GM23338 (cell line): ENCODE data around the gene ZBTB37. TPM values are rescaled to one million over a fixed set of nuclear protein-coding genes. Genes with fewer than 3 reads are reported as not detected.

Experiments used
- ATAC-seq: fragments of 200-7000 bp; cut with Tn5 transposase; 3 replicates; pipeline ENCODE4 v1.9.1; 2020
- DNase-seq: peaks from one replicate; pipeline ENCODE4 v3.0.0-alpha.2; 2015; ENCODE audit warnings: low spot score
- H2AFZ ChIP-seq: fragments of 200-600 bp; sonication (generic); 2 replicates; pipeline ENCODE4 v1.8.0; 2016; ENCODE audit warnings: antibody characterized with exemption, mild to moderate bottlenecking, moderate library complexity
- H3F3A ChIP-seq: fragments of 200-600 bp; sonication (generic); replicated peaks from 2 replicates; pipeline ENCODE4 v1.8.0; 2017; ENCODE audit warnings: antibody characterized with exemption, mixed run types, low read depth
- H3K27ac ChIP-seq: fragments of 200-600 bp; sonication (generic); 2 replicates; pipeline ENCODE4 v1.6.1; 2016; ENCODE audit warnings: low read depth
- H3K27me3 ChIP-seq: fragments of 200-600 bp; sonication (generic); 2 replicates; pipeline ENCODE4 v1.8.0; 2016; ENCODE audit warnings: mild to moderate bottlenecking, mixed run types, moderate library complexity; ENCODE audit not compliant: insufficient read depth
- H3K36me3 ChIP-seq: fragments of 200-600 bp; sonication (generic); 2 replicates; pipeline ENCODE4 v1.8.0; 2016; ENCODE audit warnings: mild to moderate bottlenecking; ENCODE audit not compliant: insufficient read depth
- H3K4me1 ChIP-seq: fragments of 200-600 bp; sonication (generic); 2 replicates; pipeline ENCODE4 v1.8.0; 2016; ENCODE audit warnings: mild to moderate bottlenecking, moderate library complexity; ENCODE audit not compliant: insufficient read depth
- H3K4me2 ChIP-seq: fragments of 200-600 bp; sonication (generic); 2 replicates; pipeline ENCODE4 v1.7.1; 2017; ENCODE audit warnings: mixed run types
- H3K4me3 ChIP-seq: fragments of 200-600 bp; sonication (generic); 2 replicates; pipeline ENCODE4 v1.6.1; 2016; ENCODE audit warnings: mixed run types
- H3K79me2 ChIP-seq: fragments of 200-600 bp; sonication (generic); replicated peaks from 2 replicates; pipeline ENCODE4 v1.8.0; 2017; ENCODE audit warnings: mild to moderate bottlenecking; ENCODE audit not compliant: insufficient read depth
- H3K9me2 ChIP-seq: fragments of 200-600 bp; sonication (generic); 2 replicates; pipeline ENCODE4 v1.8.0; 2017; ENCODE audit not compliant: insufficient read depth
- H4K20me1 ChIP-seq: fragments of 200-600 bp; sonication (generic); replicated peaks from 2 replicates; pipeline ENCODE4 v1.8.0; 2017; ENCODE audit warnings: mild to moderate bottlenecking; ENCODE audit not compliant: insufficient read depth
- H3K27ac Mint-ChIP-seq: 2 replicates; pipeline ENCODE4 v1.8.0; 2020; ENCODE audit warnings: inconsistent platforms, mild to moderate bottlenecking, moderate library complexity, mixed read lengths
- H3K27me3 Mint-ChIP-seq: 3 replicates; pipeline ENCODE4 v1.8.0; 2022; ENCODE audit warnings: low read depth, mild to moderate bottlenecking, moderate library complexity, mixed read lengths, inconsistent platforms; ENCODE audit not compliant: insufficient read depth, poor library complexity
- H3K36me3 Mint-ChIP-seq: 3 replicates; pipeline ENCODE4 v1.8.0; 2021; ENCODE audit warnings: low read depth, mild to moderate bottlenecking, inconsistent platforms, moderate library complexity, mixed read lengths
- H3K4me1 Mint-ChIP-seq: 3 replicates; pipeline ENCODE4 v1.8.0; 2020; ENCODE audit warnings: mild to moderate bottlenecking, inconsistent platforms, mixed read lengths
- H3K4me3 Mint-ChIP-seq: 3 replicates; pipeline ENCODE4 v1.8.0; 2021; ENCODE audit warnings: moderate library complexity, mild to moderate bottlenecking, inconsistent platforms, mixed read lengths
- H3K9me3 Mint-ChIP-seq: 3 replicates; pipeline ENCODE4 v1.8.0; 2020; ENCODE audit warnings: moderate library complexity, mild to moderate bottlenecking, inconsistent platforms, mixed read lengths
- CREB1 ChIP-seq: fragments of 250-450 bp; sonication (Bioruptor Pico); IDR thresholded peaks from 2 replicates; pipeline ENCODE4 v1.5.0; 2020; ENCODE audit warnings: low read depth, mild to moderate bottlenecking, moderate library complexity
- ETS1 ChIP-seq: IDR thresholded peaks from 2 replicates; pipeline ENCODE4 v1.6.1; 2016; ENCODE audit warnings: antibody characterized with exemption
- EZH2 ChIP-seq: fragments of 200-600 bp; sonication (generic); IDR thresholded peaks from one replicate; pipeline ENCODE4 v1.8.0; 2017; ENCODE audit warnings: antibody characterized with exemption, mild to moderate bottlenecking, low read depth; ENCODE audit not compliant: unreplicated experiment
- POLR2AphosphoS5 ChIP-seq: IDR thresholded peaks from 2 replicates; pipeline ENCODE4 v1.6.1; 2016; ENCODE audit warnings: antibody characterized with exemption, low read depth
- STAT1 ChIP-seq: IDR thresholded peaks from one replicate; pipeline ENCODE4 v1.6.1; 2016; ENCODE audit warnings: antibody characterized with exemption; ENCODE audit not compliant: unreplicated experiment
- ZNF114 ChIP-seq: fragments of 250-450 bp; sonication (Bioruptor Pico); IDR thresholded peaks from 2 replicates; pipeline ENCODE4 v1.5.0; 2020; ENCODE audit warnings: mild to moderate bottlenecking, moderate library complexity
- ZNF331 ChIP-seq: fragments of 250-450 bp; sonication (Bioruptor Pico); IDR thresholded peaks from 2 replicates; pipeline ENCODE4 v1.5.0; 2020; ENCODE audit warnings: low read depth, mild to moderate bottlenecking, moderate library complexity
- ZNF462 ChIP-seq: fragments of 250-450 bp; sonication (Bioruptor Pico); IDR thresholded peaks from 2 replicates; pipeline ENCODE4 v1.5.0; 2020; ENCODE audit warnings: mild to moderate bottlenecking, moderate library complexity
- polyA plus RNA-seq: library from polyadenylated mRNA; unstranded; fragments of >200 nt; fragmentation: Nextera tagmentation; extraction: Ambion mirVana; gene quantifications from 2 replicates; pipeline ENCODE4 v1.2.1, GENCODE V29; 2016
- total RNA-seq: library from RNA; depleted of rRNA; stranded (reverse); fragments of >200 nt; shearing (Covaris generic); gene quantifications from 2 replicates; pipeline ENCODE4 v1.2.3, GENCODE V29; 2014
- TF ChIP-seq, protein P1 (sequence below): IDR thresholded peaks from one replicate; pipeline ENCODE4 v1.6.1; 2018; ENCODE audit warnings: antibody characterized with exemption; ENCODE audit not compliant: unreplicated experiment

ZBTB37 gene
- total and polyA plus RNA-seq, 2 experiments from 2014 or later = 2.7 to 15.8 TPM

- TF ChIP-seq ZNF462 (CRISPR knock-in tag) = no peak
These were observed 8.6 kb downstream of the ZBTB37 start (continued) for GRCh38 chr1:173876732-173877131.

DNA sequence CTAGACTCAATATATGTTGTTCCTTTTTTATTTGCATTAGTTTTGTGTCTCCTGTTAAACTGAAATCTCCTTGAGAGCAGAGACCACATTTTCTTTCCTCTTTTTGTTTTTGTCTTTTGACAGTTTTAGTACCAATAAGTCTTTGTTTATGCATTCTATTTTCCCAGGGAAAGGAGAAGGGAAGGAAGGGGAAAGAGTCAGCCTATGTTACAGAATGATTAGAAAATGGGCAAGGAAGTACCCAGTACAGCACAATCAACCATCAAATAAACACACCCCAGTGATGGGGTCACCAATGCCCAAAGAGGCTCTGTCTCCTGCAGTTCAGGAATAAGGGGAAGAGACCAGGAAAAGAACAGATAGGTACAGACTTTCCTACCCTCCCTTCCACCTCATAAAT, 10.1 kb downstream of the ZBTB37 start:
- ATAC-seq = no peak
- H3K27ac Mint-ChIP-seq = no peak overlapping the region
- TF ChIP-seq, protein P1, sequence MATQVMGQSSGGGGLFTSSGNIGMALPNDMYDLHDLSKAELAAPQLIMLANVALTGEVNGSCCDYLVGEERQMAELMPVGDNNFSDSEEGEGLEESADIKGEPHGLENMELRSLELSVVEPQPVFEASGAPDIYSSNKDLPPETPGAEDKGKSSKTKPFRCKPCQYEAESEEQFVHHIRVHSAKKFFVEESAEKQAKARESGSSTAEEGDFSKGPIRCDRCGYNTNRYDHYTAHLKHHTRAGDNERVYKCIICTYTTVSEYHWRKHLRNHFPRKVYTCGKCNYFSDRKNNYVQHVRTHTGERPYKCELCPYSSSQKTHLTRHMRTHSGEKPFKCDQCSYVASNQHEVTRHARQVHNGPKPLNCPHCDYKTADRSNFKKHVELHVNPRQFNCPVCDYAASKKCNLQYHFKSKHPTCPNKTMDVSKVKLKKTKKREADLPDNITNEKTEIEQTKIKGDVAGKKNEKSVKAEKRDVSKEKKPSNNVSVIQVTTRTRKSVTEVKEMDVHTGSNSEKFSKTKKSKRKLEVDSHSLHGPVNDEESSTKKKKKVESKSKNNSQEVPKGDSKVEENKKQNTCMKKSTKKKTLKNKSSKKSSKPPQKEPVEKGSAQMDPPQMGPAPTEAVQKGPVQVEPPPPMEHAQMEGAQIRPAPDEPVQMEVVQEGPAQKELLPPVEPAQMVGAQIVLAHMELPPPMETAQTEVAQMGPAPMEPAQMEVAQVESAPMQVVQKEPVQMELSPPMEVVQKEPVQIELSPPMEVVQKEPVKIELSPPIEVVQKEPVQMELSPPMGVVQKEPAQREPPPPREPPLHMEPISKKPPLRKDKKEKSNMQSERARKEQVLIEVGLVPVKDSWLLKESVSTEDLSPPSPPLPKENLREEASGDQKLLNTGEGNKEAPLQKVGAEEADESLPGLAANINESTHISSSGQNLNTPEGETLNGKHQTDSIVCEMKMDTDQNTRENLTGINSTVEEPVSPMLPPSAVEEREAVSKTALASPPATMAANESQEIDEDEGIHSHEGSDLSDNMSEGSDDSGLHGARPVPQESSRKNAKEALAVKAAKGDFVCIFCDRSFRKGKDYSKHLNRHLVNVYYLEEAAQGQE = no peak
- TF ChIP-seq ZNF331 = no peak
- no peak for TF ChIP-seq ZNF114 (CRISPR knock-in tag)
- no peak for TF ChIP-seq CREB1 (CRISPR knock-in tag)
- no peak for TF ChIP-seq POLR2AphosphoS5
- no peak for TF ChIP-seq ETS1
- TF ChIP-seq EZH2 = no peak
- no peak for TF ChIP-seq STAT1

More for the DNA sequence above, 10.1 kb downstream of the ZBTB37 start:
- H2AFZ ChIP-seq = no peak overlapping the region
- peaks cover 42% of the 10 kb centered on the region for H3K36me3 Mint-ChIP-seq
- H3K4me1 ChIP-seq = no peaks in the 10 kb centered on the region
- H3F3A ChIP-seq = no peaks in the 10 kb centered on the region
- H3K4me3 ChIP-seq = no peak overlapping the region
- peaks cover 6% of the 10 kb centered on the region; the same call in 1 of the 2 replicates for H3K79me2 ChIP-seq
- H3K27me3 ChIP-seq = no peaks in the 10 kb centered on the region
- no peak overlapping the region for H3K4me3 Mint-ChIP-seq
- H3K9me2 ChIP-seq = no peaks in the 10 kb centered on the region
- H3K4me2 ChIP-seq = no peak overlapping the region
- H3K27me3 Mint-ChIP-seq = peaks cover 12% of the 10 kb centered on the region
- no peaks in the 10 kb centered on the region for H3K9me3 Mint-ChIP-seq
- H3K4me1 Mint-ChIP-seq = no peaks in the 10 kb centered on the region
- DNase-seq = no peak
- peak overlapping the region; percentile 50; the same call in 1 of the 2 replicates for H3K27ac ChIP-seq
- H4K20me1 ChIP-seq = 0 out of 2 replicates have a peak, but pooled peaks cover 3% of the 10 kb centered on the region
- H3K36me3 ChIP-seq = no peaks in the 10 kb centered on the region
